ENCODE measurements around the gene ACTA1.

ACTA1 gene

GRCh38 chr1:229388897-229389580, 44.9 kb downstream of the ACTA1 start:
- Histone ChIP-seq H3K4me3 (ENCODE audit: low read depth, low read length) (no peak overlapping the region), H3K27ac (ENCODE audit: low read depth, low read length) (no peak overlapping the region), H3K4me1 (ENCODE audit: control insufficient read depth, insufficient read depth, low read length) (no peaks in the 10 kb centered on the region; the same call in 1 of the 2 replicates), H3K9ac (ENCODE audit: low read length) (no peak overlapping the region), H3K27me3 (ENCODE audit: control insufficient read depth, insufficient read depth, low read length) (no peaks in the 10 kb centered on the region), H3K9me3 (ENCODE audit: control insufficient read depth, insufficient read depth, low read depth, low read length) (no peaks in the 10 kb centered on the region; the same call in 1 of the 2 replicates), H3K36me3 (ENCODE audit: control insufficient read depth, insufficient read depth, low read length) (no peaks in the 10 kb centered on the region)

GRCh38 chr1:229385853-229386456, 47.9 kb downstream of the ACTA1 start:
- Histone ChIP-seq H3K27me3 (ENCODE audit: control insufficient read depth, insufficient read depth, low read length) (no peaks in the 10 kb centered on the region), H3K9me3 (ENCODE audit: control insufficient read depth, insufficient read depth, low read depth, low read length) (no peaks in the 10 kb centered on the region; the same call in 1 of the 2 replicates)

GRCh38 chr1:229384822-229385221, 49.1 kb downstream of the ACTA1 start:
- H3K9ac ChIP-seq (ENCODE audit: low read length), result no peak overlapping the region
- peaks cover 23% of the 10 kb centered on the region for H3K4me1 ChIP-seq (ENCODE audit: control insufficient read depth, insufficient read depth, low read length)
- H3K27ac ChIP-seq (ENCODE audit: low read depth, low read length), result no peak overlapping the region
- H3K27me3 ChIP-seq (ENCODE audit: control insufficient read depth, insufficient read depth, low read length), result peaks cover 3% of the 10 kb centered on the region; the same call in 1 of the 2 replicates
- no peak overlapping the region for H3K4me3 ChIP-seq (ENCODE audit: low read depth, low read length)
- H3K9me3 ChIP-seq (ENCODE audit: control insufficient read depth, insufficient read depth, low read depth, low read length), result no peaks in the 10 kb centered on the region
- no peaks in the 10 kb centered on the region for H3K36me3 ChIP-seq (ENCODE audit: control insufficient read depth, insufficient read depth, low read length)

More at GRCh38 chr1:229385853-229386456, 47.9 kb downstream of the ACTA1 start:
- peaks cover 12% of the 10 kb centered on the region for H3K4me1 ChIP-seq (ENCODE audit: control insufficient read depth, insufficient read depth, low read length)
- H3K9ac ChIP-seq (ENCODE audit: low read length), result no peak overlapping the region
- no peaks in the 10 kb centered on the region for H3K36me3 ChIP-seq (ENCODE audit: control insufficient read depth, insufficient read depth, low read length)
- no peak overlapping the region for H3K27ac ChIP-seq (ENCODE audit: low read depth, low read length)
- no peak overlapping the region for H3K4me3 ChIP-seq (ENCODE audit: low read depth, low read length)

- Histone ChIP-seq H3K36me3 (ENCODE audit: control insufficient read depth, insufficient read depth, low read length) (no peaks in the 10 kb centered on the region), H3K27ac (ENCODE audit: low read depth, low read length) (no peak overlapping the region), H3K4me1 (ENCODE audit: control insufficient read depth, insufficient read depth, low read length) (peaks cover 32% of the 10 kb centered on the region), H3K9ac (ENCODE audit: low read length) (no peak overlapping the region), H3K9me3 (ENCODE audit: control insufficient read depth, insufficient read depth, low read depth, low read length) (no peaks in the 10 kb centered on the region), H3K4me3 (ENCODE audit: low read depth, low read length) (no peak overlapping the region), H3K27me3 (ENCODE audit: control insufficient read depth, insufficient read depth, low read length) (peaks cover 3% of the 10 kb centered on the region; the same call in 1 of the 2 replicates)
Observed at GRCh38 chr1:229383961-229384360, 49.9 kb downstream of the ACTA1 start.

GRCh38 chr1:229383188-229383587, 50.7 kb downstream of the ACTA1 start:
- no peak overlapping the region for H3K4me3 ChIP-seq (ENCODE audit: low read depth, low read length)
- no peaks in the 10 kb centered on the region for H3K9me3 ChIP-seq (ENCODE audit: control insufficient read depth, insufficient read depth, low read depth, low read length)
- H3K27me3 ChIP-seq (ENCODE audit: control insufficient read depth, insufficient read depth, low read length), result peaks cover 3% of the 10 kb centered on the region; the same call in 1 of the 2 replicates
- H3K4me1 ChIP-seq (ENCODE audit: control insufficient read depth, insufficient read depth, low read length), result peaks cover 34% of the 10 kb centered on the region
- H3K27ac ChIP-seq (ENCODE audit: low read depth, low read length), result no peak overlapping the region
- no peak overlapping the region for H3K9ac ChIP-seq (ENCODE audit: low read length)
- no peaks in the 10 kb centered on the region for H3K36me3 ChIP-seq (ENCODE audit: control insufficient read depth, insufficient read depth, low read length)
